MM.1S (cell line): ENCODE data around the gene ACAD11.

Experiments used
- CTCF ChIP-seq: fragments of 300-600 bp; sonication (generic); IDR thresholded peaks from 2 replicates; pipeline ENCODE4 v1.5.1; 2016; ENCODE audit warnings: antibody characterized with exemption, low read length, mixed read lengths
- EZH2 ChIP-seq: fragments of 300-600 bp; sonication (generic); optimal IDR thresholded peaks from 2 replicates; pipeline ENCODE3; 2017; ENCODE audit warnings: low read depth, mild to moderate bottlenecking, antibody characterized with exemption, low read length, mixed read lengths

- TF ChIP-seq CTCF = no peak
- TF ChIP-seq EZH2 = no peak
Observed at GRCh38 chr3:132623646-132624045, 36.0 kb downstream of the ACAD11 start.
